ENCODE results near the gene SARNP. TPM values are rescaled to one million over a fixed set of nuclear protein-coding genes. Genes with fewer than 3 reads are reported as not detected.

Gene SARNP
- total and polyA plus RNA-seq, 9 of the 15 experiments (the other 6 are each of a cell fraction or from before 2014, with no cell fraction given), result 70.1 to 400 (median 198) TPM

DNA sequence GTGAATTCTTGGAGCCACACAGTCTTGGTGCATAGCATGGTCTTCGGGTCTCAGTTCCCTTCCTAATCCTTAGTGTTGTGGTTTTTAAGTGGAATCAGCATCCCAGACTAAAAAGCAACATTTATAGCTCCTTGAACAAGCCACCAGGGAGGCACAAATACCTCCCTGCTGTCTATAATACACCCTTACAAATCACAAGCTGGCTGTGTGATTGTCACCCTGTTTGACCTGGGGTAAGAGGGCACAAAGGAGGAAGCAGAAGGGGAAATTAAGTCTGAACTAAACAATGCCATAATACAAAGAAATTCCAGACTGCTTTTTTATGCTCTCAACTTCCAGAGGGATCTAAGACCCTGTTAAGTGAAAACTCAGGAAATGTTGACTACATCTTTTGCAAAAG is 32.9 kb upstream of the SARNP start:
- Histone ChIP-seq H3K4me2 (ENCODE audit: insufficient read depth, low read length) (no peak overlapping the region), H3K36me3 (ENCODE audit: control insufficient read depth, insufficient read depth, low read length) (no peaks in the 10 kb centered on the region), H3K9me3 (replicated peaks; ENCODE audit: control insufficient read depth, insufficient read depth, low read depth, low read length) (no peaks in the 10 kb centered on the region), H3K9ac (ENCODE audit: insufficient read depth in 1 of 2, low read depth in 2 of 2, low read length in 2 of 2) (no peak overlapping the region), H3K27ac (ENCODE audit: extremely low read depth, low read depth, low read length) (no peak overlapping the region), H3K4me3 (no peak overlapping the region), H2AFZ (ENCODE audit: low read depth, low read length) (peak overlapping the region; percentile 67; the same call in 1 of the 2 replicates), H3K27me3 (ENCODE audit: control insufficient read depth in 2 of 2, insufficient read depth in 2 of 2, low read length in 2 of 2) (no peaks in the 10 kb centered on the region), H4K20me1 (replicated peaks; ENCODE audit: control insufficient read depth, insufficient read depth, low read length) (no peaks in the 10 kb centered on the region), H3K9me1 (ENCODE audit: control insufficient read depth, insufficient read depth, low read length) (no peaks in the 10 kb centered on the region), H3K4me1 (replicated peaks in 1 of 2; ENCODE audit: control insufficient read depth in 2 of 2, insufficient read depth in 2 of 2, low read length in 2 of 2) (peaks cover 8 to 16% of the 10 kb centered on the region in 2 experiments; a peak in 4 of 5 replicates), H3K79me2 (ENCODE audit: control insufficient read depth, insufficient read depth, low read length) (peaks cover 3% of the 10 kb centered on the region; the same call in 1 of the 3 replicates)
- POLR2A ChIA-PET, result no interaction called here
- TF ChIP-seq, protein P1, sequence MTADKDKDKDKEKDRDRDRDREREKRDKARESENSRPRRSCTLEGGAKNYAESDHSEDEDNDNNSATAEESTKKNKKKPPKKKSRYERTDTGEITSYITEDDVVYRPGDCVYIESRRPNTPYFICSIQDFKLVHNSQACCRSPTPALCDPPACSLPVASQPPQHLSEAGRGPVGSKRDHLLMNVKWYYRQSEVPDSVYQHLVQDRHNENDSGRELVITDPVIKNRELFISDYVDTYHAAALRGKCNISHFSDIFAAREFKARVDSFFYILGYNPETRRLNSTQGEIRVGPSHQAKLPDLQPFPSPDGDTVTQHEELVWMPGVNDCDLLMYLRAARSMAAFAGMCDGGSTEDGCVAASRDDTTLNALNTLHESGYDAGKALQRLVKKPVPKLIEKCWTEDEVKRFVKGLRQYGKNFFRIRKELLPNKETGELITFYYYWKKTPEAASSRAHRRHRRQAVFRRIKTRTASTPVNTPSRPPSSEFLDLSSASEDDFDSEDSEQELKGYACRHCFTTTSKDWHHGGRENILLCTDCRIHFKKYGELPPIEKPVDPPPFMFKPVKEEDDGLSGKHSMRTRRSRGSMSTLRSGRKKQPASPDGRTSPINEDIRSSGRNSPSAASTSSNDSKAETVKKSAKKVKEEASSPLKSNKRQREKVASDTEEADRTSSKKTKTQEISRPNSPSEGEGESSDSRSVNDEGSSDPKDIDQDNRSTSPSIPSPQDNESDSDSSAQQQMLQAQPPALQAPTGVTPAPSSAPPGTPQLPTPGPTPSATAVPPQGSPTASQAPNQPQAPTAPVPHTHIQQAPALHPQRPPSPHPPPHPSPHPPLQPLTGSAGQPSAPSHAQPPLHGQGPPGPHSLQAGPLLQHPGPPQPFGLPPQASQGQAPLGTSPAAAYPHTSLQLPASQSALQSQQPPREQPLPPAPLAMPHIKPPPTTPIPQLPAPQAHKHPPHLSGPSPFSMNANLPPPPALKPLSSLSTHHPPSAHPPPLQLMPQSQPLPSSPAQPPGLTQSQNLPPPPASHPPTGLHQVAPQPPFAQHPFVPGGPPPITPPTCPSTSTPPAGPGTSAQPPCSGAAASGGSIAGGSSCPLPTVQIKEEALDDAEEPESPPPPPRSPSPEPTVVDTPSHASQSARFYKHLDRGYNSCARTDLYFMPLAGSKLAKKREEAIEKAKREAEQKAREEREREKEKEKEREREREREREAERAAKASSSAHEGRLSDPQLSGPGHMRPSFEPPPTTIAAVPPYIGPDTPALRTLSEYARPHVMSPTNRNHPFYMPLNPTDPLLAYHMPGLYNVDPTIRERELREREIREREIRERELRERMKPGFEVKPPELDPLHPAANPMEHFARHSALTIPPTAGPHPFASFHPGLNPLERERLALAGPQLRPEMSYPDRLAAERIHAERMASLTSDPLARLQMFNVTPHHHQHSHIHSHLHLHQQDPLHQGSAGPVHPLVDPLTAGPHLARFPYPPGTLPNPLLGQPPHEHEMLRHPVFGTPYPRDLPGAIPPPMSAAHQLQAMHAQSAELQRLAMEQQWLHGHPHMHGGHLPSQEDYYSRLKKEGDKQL (CRISPR knock-in tag; IDR thresholded peaks at IDR 0.05; ENCODE audit: borderline replicate concordance), result no peak
- TF ChIP-seq ZNF316 (IDR thresholded peaks at IDR 0.05), result no peak
- TF ChIP-seq, protein P2, sequence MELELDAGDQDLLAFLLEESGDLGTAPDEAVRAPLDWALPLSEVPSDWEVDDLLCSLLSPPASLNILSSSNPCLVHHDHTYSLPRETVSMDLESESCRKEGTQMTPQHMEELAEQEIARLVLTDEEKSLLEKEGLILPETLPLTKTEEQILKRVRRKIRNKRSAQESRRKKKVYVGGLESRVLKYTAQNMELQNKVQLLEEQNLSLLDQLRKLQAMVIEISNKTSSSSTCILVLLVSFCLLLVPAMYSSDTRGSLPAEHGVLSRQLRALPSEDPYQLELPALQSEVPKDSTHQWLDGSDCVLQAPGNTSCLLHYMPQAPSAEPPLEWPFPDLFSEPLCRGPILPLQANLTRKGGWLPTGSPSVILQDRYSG (tag; conservative IDR thresholded peaks at IDR 0.05; ENCODE audit: low read depth), result no peak
- no peak for TF ChIP-seq ZNF232 (CRISPR knock-in tag; IDR thresholded peaks at IDR 0.05)
- DNase-seq (ENCODE audit: extremely low read depth in 1 of 4, low spot score in 3 of 4) (no peak), ATAC-seq (no peak), FAIRE-seq (no peak)
- CTCF ChIA-PET (ENCODE audit: low intra/inter-chr PET ratio), result no interaction called here
- intact Hi-C loops (cut with micrococcal nuclease), result no loop called here
- no TSS peak for BruUV-seq (replicated peaks)
- in situ Hi-C loops (cut with MboI), result no loop called here
- WGBS (ENCODE audit: insufficient coverage, low coverage, missing lambda C conversion rate), result 6% methylated on average over 1 of the region's 1 CpG

Measured in K562 (cell line).